GM12875 (cell line): ENCODE data around the gene PRTG.

Source experiments
- H3K4me3 ChIP-seq: one replicate; pipeline ENCODE4 v1.5.1; 2011; ENCODE audit warnings: low read depth, low read length, control low read depth
- CTCF ChIP-seq: IDR thresholded peaks from 2 replicates; pipeline ENCODE4 v1.5.1; 2011; ENCODE audit warnings: low read depth, mild to moderate bottlenecking, control low read depth, inconsistent platforms, low read length, moderate library complexity, borderline replicate concordance; ENCODE audit not compliant: insufficient read depth

The PRTG gene

GRCh38 chr15:55780292-55780691 lies 37.3 kb upstream of the PRTG start:
- no peak overlapping the region for H3K4me3 ChIP-seq
- no peak for TF ChIP-seq CTCF

GRCh38 chr15:55778932-55779331 lies 36.0 kb upstream of the PRTG start:
- TF ChIP-seq CTCF: no peak
- no peak overlapping the region for H3K4me3 ChIP-seq

- H3K4me3 ChIP-seq: no peak overlapping the region
- no peak for TF ChIP-seq CTCF
Measured at GRCh38 chr15:55775316-55775715, 32.4 kb upstream of the PRTG start.

GRCh38 chr15:55774113-55774970 lies 31.4 kb upstream of the PRTG start:
- TF ChIP-seq CTCF: peak; percentile 63
- H3K4me3 ChIP-seq: no peak overlapping the region

GRCh38 chr15:55770806-55771205 lies 27.9 kb upstream of the PRTG start:
- H3K4me3 ChIP-seq: no peak overlapping the region
- TF ChIP-seq CTCF: no peak

GRCh38 chr15:55770261-55770660 lies 27.3 kb upstream of the PRTG start:
- no peak overlapping the region for H3K4me3 ChIP-seq
- TF ChIP-seq CTCF: no peak

GRCh38 chr15:55768670-55769185 lies 25.8 kb upstream of the PRTG start:
- no peak for TF ChIP-seq CTCF
- H3K4me3 ChIP-seq: no peak overlapping the region
